ENCODE results near the gene SHB. TPM values are rescaled to one million over a fixed set of nuclear protein-coding genes. Genes with fewer than 3 reads are reported as not detected.

Gene SHB
- total RNA-seq, 2 experiments from 2014 or later = 2.8 to 3.2 TPM

- intact Hi-C loops (cut with micrococcal nuclease) = no loop called here
- CTCF ChIA-PET = interaction anchor here (2.9 kb wide), 1 partner anchor 66 kb away, joined by 10 read pairs; no protein-coding TSS in a partner anchor
- H3K36me3 Mint-ChIP-seq (ENCODE audit: low read depth) = no peaks in the 10 kb centered on the region
Observed at GRCh38 chr9:37979844-37980243, 89.2 kb downstream of the SHB start.

GRCh38 chr9:37978983-37979382 is 90.0 kb downstream of the SHB start:
- intact Hi-C loops (cut with micrococcal nuclease) = no loop called here
- Mint-ChIP-seq H3K36me3 (ENCODE audit: low read depth) (no peaks in the 10 kb centered on the region), H3K27ac (no peak overlapping the region), H3K9me3 (no peaks in the 10 kb centered on the region), H3K4me1 (ENCODE audit: low read depth) (no peaks in the 10 kb centered on the region), H3K27me3 (no peaks in the 10 kb centered on the region), H3K4me3 (no peak overlapping the region)
- POLR2A ChIA-PET = no interaction called here
- no peak for TF ChIP-seq CTCF (IDR thresholded peaks at IDR 0.05)
- DNase-seq (no peak), ATAC-seq (no peak)
- CTCF ChIA-PET = interaction anchor here (1.9 to 2.9 kb wide), 2 partner anchors 30 to 65 kb away, joined by 3 to 10 read pairs; no protein-coding TSS in a partner anchor

More at GRCh38 chr9:37979844-37980243, 89.2 kb downstream of the SHB start:
- Mint-ChIP-seq H3K4me3 (no peak overlapping the region), H3K27ac (no peak overlapping the region), H3K4me1 (ENCODE audit: low read depth) (peaks cover 3% of the 10 kb centered on the region), H3K9me3 (no peaks in the 10 kb centered on the region), H3K27me3 (no peaks in the 10 kb centered on the region)
- TF ChIP-seq CTCF (IDR thresholded peaks at IDR 0.05) = no peak
- ATAC-seq = no peak
- POLR2A ChIA-PET = no interaction called here
- DNase-seq = no peak

GRCh38 chr9:37978481-37978864 is 90.6 kb downstream of the SHB start:
- Mint-ChIP-seq H3K4me3 (no peak overlapping the region), H3K27me3 (no peaks in the 10 kb centered on the region)
- ATAC-seq = no peak

GRCh38 chr9:37977851-37978480 is 91.1 kb downstream of the SHB start:
- no peaks in the 10 kb centered on the region for H3K4me1 Mint-ChIP-seq (ENCODE audit: low read depth)
- no peak overlapping the region for H3K4me3 Mint-ChIP-seq
- ChIA-PET POLR2A (no interaction called here), CTCF (interaction anchor here (1.9 kb wide), 1 partner anchor 31 kb away, joined by 3 read pairs; no protein-coding TSS in a partner anchor)
- H3K9me3 Mint-ChIP-seq = no peaks in the 10 kb centered on the region
- intact Hi-C loops (cut with micrococcal nuclease) = no loop called here
- no peak for TF ChIP-seq CTCF (IDR thresholded peaks at IDR 0.05)
- H3K27ac Mint-ChIP-seq = no peak overlapping the region
- DNase-seq = no peak
- H3K27me3 Mint-ChIP-seq = no peaks in the 10 kb centered on the region
- no peaks in the 10 kb centered on the region for H3K36me3 Mint-ChIP-seq (ENCODE audit: low read depth)
- no peak for ATAC-seq

More at GRCh38 chr9:37978481-37978864, 90.6 kb downstream of the SHB start:
- H3K9me3 Mint-ChIP-seq = no peaks in the 10 kb centered on the region
- POLR2A ChIA-PET = no interaction called here
- no peaks in the 10 kb centered on the region for H3K36me3 Mint-ChIP-seq (ENCODE audit: low read depth)
- DNase-seq = no peak
- no peak for TF ChIP-seq CTCF (IDR thresholded peaks at IDR 0.05)
- H3K4me1 Mint-ChIP-seq (ENCODE audit: low read depth) = no peaks in the 10 kb centered on the region
- H3K27ac Mint-ChIP-seq = no peak overlapping the region
- CTCF ChIA-PET = interaction anchor here (1.9 kb wide), 1 partner anchor 30 kb away, joined by 3 read pairs; no protein-coding TSS in a partner anchor
- intact Hi-C loops (cut with micrococcal nuclease) = no loop called here

GRCh38 chr9:37976714-37977477 is 92.1 kb downstream of the SHB start:
- CTCF ChIA-PET = interaction anchor here (1.9 kb wide), 1 partner anchor 32 kb away, joined by 3 read pairs; no protein-coding TSS in a partner anchor
- Mint-ChIP-seq H3K27me3 (no peaks in the 10 kb centered on the region), H3K4me1 (ENCODE audit: low read depth) (no peaks in the 10 kb centered on the region), H3K4me3 (no peak overlapping the region), H3K9me3 (no peaks in the 10 kb centered on the region), H3K36me3 (ENCODE audit: low read depth) (no peaks in the 10 kb centered on the region), H3K27ac (no peak overlapping the region)
- ATAC-seq (no peak), DNase-seq (no peak)
- TF ChIP-seq CTCF (IDR thresholded peaks at IDR 0.05) = no peak
- intact Hi-C loops (cut with micrococcal nuclease) = no loop called here
- POLR2A ChIA-PET = interaction anchor here (1.9 kb wide), 1 partner anchor 10 kb away, joined by 6 read pairs; no protein-coding TSS in a partner anchor
